ENCODE measurements around the gene CFAP73. TPM values are rescaled to one million over a fixed set of nuclear protein-coding genes. Genes with fewer than 3 reads are reported as not detected.
"Not testable (repeated sequence)": the region's sequence is repeated elsewhere in the genome, so short reads cannot be mapped to it uniquely, and the experiment has no call there.

The CFAP73 gene
- total and polyA plus RNA-seq, 2 experiments from 2014 or later, result 0.50 to 0.59 TPM

DNA sequence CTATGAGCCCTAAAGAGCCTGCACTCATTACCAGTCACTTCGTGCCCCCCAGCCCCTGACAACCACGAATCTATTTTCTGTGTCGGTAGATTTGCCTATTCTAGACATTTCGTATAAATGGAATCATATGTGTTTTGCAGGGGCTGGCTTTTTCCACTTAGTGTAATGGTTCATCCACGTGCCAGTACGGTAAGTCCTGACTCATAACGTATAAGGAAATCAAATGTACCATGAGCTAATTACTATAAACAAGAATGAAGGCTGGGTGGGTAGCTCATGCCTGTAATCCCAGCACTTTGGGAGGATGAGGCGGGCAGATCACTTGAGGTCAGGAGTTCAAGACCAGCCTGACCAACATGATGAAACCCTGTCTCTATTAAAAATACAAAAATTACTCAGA lies 31.8 kb upstream of the CFAP73 start:
- Mint-ChIP-seq H3K4me1 (peaks cover 12% of the 10 kb centered on the region), H3K27me3 (ENCODE audit: insufficient read depth, low read depth, poor library complexity) (peaks cover 10% of the 10 kb centered on the region)
- ATAC-seq; H3K4me3 ChIP-seq; DNase-seq (ENCODE audit: low spot score); H3K27ac ChIP-seq (ENCODE audit: low read depth); H2AFZ ChIP-seq; H3K36me3 Mint-ChIP-seq (ENCODE audit: low read depth); H3K79me2 ChIP-seq (replicated peaks; ENCODE audit: insufficient read depth); H3K4me2 ChIP-seq; H3K9me3 Mint-ChIP-seq; H3K36me3 ChIP-seq (ENCODE audit: insufficient read depth); H3K4me3 Mint-ChIP-seq; H3K9me2 ChIP-seq (ENCODE audit: insufficient read depth); H3K4me1 ChIP-seq (ENCODE audit: insufficient read depth); H3K27me3 ChIP-seq (ENCODE audit: insufficient read depth); H4K20me1 ChIP-seq (replicated peaks; ENCODE audit: insufficient read depth); H3F3A ChIP-seq (replicated peaks; ENCODE audit: low read depth); H3K27ac Mint-ChIP-seq: not testable (repeated sequence)

DNA sequence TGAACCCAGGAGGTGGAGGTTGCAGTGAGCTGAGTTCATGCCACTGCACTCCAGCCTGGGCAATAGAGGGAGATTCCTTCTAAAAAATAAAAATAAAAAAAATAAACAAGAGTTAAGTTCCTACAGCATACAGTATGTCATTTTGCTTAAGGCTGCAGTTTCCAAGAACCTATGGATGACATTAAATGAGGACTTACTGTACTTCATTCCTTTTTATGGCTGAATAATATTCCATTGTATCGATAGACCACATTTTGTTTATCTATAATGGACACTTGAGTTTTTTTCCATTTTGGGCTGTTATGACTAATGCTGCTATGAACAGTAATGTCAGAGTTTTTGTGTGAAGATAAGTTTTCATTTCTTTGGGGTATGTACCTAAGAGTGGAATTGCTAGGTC lies 31.4 kb upstream of the CFAP73 start:
- Histone ChIP-seq H3K4me3 (no peak overlapping the region), H3K9me2 (ENCODE audit: insufficient read depth) (no peaks in the 10 kb centered on the region), H3K4me1 (ENCODE audit: insufficient read depth) (peaks cover 5% of the 10 kb centered on the region; the same call in 1 of the 2 replicates), H3K27ac (ENCODE audit: low read depth) (no peak overlapping the region), H3K4me2 (no peak overlapping the region), H3F3A (replicated peaks; ENCODE audit: low read depth) (no peaks in the 10 kb centered on the region), H3K27me3 (ENCODE audit: insufficient read depth) (no peaks in the 10 kb centered on the region), H3K36me3 (ENCODE audit: insufficient read depth) (no peaks in the 10 kb centered on the region), H3K79me2 (replicated peaks; ENCODE audit: insufficient read depth) (no peaks in the 10 kb centered on the region), H2AFZ (no peak overlapping the region), H4K20me1 (replicated peaks; ENCODE audit: insufficient read depth) (no peaks in the 10 kb centered on the region; the same call in 1 of the 2 replicates)
- DNase-seq (ENCODE audit: low spot score) (no peak), ATAC-seq (no peak)
- peaks cover 10% of the 10 kb centered on the region for H3K27me3 Mint-ChIP-seq (ENCODE audit: insufficient read depth, low read depth, poor library complexity)
- H3K4me3 Mint-ChIP-seq, result no peak overlapping the region
- TF ChIP-seq, protein P1, sequence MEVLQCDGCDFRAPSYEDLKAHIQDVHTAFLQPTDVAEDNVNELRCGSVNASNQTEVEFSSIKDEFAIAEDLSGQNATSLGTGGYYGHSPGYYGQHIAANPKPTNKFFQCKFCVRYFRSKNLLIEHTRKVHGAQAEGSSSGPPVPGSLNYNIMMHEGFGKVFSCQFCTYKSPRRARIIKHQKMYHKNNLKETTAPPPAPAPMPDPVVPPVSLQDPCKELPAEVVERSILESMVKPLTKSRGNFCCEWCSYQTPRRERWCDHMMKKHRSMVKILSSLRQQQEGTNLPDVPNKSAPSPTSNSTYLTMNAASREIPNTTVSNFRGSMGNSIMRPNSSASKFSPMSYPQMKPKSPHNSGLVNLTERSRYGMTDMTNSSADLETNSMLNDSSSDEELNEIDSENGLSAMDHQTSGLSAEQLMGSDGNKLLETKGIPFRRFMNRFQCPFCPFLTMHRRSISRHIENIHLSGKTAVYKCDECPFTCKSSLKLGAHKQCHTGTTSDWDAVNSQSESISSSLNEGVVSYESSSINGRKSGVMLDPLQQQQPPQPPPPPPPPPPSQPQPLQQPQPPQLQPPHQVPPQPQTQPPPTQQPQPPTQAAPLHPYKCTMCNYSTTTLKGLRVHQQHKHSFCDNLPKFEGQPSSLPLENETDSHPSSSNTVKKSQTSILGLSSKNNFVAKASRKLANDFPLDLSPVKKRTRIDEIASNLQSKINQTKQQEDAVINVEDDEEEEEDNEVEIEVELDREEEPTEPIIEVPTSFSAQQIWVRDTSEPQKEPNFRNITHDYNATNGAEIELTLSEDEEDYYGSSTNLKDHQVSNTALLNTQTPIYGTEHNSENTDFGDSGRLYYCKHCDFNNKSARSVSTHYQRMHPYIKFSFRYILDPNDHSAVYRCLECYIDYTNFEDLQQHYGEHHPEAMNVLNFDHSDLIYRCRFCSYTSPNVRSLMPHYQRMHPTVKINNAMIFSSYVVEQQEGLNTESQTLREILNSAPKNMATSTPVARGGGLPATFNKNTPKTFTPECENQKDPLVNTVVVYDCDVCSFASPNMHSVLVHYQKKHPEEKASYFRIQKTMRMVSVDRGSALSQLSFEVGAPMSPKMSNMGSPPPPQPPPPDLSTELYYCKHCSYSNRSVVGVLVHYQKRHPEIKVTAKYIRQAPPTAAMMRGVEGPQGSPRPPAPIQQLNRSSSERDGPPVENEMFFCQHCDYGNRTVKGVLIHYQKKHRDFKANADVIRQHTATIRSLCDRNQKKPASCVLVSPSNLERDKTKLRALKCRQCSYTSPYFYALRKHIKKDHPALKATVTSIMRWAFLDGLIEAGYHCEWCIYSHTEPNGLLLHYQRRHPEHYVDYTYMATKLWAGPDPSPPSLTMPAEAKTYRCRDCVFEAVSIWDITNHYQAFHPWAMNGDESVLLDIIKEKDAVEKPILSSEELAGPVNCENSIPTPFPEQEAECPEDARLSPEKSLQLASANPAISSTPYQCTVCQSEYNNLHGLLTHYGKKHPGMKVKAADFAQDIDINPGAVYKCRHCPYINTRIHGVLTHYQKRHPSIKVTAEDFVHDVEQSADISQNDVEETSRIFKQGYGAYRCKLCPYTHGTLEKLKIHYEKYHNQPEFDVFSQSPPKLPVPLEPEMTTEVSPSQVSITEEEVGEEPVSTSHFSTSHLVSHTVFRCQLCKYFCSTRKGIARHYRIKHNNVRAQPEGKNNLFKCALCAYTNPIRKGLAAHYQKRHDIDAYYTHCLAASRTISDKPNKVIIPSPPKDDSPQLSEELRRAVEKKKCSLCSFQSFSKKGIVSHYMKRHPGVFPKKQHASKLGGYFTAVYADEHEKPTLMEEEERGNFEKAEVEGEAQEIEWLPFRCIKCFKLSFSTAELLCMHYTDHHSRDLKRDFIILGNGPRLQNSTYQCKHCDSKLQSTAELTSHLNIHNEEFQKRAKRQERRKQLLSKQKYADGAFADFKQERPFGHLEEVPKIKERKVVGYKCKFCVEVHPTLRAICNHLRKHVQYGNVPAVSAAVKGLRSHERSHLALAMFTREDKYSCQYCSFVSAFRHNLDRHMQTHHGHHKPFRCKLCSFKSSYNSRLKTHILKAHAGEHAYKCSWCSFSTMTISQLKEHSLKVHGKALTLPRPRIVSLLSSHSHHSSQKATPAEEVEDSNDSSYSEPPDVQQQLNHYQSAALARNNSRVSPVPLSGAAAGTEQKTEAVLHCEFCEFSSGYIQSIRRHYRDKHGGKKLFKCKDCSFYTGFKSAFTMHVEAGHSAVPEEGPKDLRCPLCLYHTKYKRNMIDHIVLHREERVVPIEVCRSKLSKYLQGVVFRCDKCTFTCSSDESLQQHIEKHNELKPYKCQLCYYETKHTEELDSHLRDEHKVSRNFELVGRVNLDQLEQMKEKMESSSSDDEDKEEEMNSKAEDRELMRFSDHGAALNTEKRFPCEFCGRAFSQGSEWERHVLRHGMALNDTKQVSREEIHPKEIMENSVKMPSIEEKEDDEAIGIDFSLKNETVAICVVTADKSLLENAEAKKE (CRISPR knock-in tag; IDR thresholded peaks at IDR 0.05), result no peak
- TF ChIP-seq, protein P2, sequence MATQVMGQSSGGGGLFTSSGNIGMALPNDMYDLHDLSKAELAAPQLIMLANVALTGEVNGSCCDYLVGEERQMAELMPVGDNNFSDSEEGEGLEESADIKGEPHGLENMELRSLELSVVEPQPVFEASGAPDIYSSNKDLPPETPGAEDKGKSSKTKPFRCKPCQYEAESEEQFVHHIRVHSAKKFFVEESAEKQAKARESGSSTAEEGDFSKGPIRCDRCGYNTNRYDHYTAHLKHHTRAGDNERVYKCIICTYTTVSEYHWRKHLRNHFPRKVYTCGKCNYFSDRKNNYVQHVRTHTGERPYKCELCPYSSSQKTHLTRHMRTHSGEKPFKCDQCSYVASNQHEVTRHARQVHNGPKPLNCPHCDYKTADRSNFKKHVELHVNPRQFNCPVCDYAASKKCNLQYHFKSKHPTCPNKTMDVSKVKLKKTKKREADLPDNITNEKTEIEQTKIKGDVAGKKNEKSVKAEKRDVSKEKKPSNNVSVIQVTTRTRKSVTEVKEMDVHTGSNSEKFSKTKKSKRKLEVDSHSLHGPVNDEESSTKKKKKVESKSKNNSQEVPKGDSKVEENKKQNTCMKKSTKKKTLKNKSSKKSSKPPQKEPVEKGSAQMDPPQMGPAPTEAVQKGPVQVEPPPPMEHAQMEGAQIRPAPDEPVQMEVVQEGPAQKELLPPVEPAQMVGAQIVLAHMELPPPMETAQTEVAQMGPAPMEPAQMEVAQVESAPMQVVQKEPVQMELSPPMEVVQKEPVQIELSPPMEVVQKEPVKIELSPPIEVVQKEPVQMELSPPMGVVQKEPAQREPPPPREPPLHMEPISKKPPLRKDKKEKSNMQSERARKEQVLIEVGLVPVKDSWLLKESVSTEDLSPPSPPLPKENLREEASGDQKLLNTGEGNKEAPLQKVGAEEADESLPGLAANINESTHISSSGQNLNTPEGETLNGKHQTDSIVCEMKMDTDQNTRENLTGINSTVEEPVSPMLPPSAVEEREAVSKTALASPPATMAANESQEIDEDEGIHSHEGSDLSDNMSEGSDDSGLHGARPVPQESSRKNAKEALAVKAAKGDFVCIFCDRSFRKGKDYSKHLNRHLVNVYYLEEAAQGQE (IDR thresholded peaks at IDR 0.05; ENCODE audit: unreplicated experiment), result no peak
- TF ChIP-seq EZH2 (IDR thresholded peaks at IDR 0.05; ENCODE audit: low read depth, unreplicated experiment) (no peak), ZNF114 (CRISPR knock-in tag; IDR thresholded peaks at IDR 0.05) (no peak)
- TF ChIP-seq, protein P3, sequence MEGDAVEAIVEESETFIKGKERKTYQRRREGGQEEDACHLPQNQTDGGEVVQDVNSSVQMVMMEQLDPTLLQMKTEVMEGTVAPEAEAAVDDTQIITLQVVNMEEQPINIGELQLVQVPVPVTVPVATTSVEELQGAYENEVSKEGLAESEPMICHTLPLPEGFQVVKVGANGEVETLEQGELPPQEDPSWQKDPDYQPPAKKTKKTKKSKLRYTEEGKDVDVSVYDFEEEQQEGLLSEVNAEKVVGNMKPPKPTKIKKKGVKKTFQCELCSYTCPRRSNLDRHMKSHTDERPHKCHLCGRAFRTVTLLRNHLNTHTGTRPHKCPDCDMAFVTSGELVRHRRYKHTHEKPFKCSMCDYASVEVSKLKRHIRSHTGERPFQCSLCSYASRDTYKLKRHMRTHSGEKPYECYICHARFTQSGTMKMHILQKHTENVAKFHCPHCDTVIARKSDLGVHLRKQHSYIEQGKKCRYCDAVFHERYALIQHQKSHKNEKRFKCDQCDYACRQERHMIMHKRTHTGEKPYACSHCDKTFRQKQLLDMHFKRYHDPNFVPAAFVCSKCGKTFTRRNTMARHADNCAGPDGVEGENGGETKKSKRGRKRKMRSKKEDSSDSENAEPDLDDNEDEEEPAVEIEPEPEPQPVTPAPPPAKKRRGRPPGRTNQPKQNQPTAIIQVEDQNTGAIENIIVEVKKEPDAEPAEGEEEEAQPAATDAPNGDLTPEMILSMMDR (conservative IDR thresholded peaks at IDR 0.05; ENCODE audit: low read depth in 2 of 2), result no peak
- no peak overlapping the region for H3K27ac Mint-ChIP-seq
- peaks cover under 1% of the 10 kb centered on the region; the same call in 1 of the 3 replicates for H3K36me3 Mint-ChIP-seq (ENCODE audit: low read depth)
- H3K9me3 Mint-ChIP-seq, result peaks cover 4% of the 10 kb centered on the region; the same call in 2 of the 3 replicates
- H3K4me1 Mint-ChIP-seq, result peaks cover 10% of the 10 kb centered on the region
